ENCODE measurements around the gene COX7A2.

Gene COX7A2

GRCh38 chr6:75243333-75244062 is at the start of gene COX7A2:
Gene COX7A2, minus strand, starts transcription at chr6:75243801. Its CDS starts 67 bp downstream, at chr6:75243734.
- peak; percentile 99 for DNase-seq (ENCODE audit: low read depth)

- no peak for DNase-seq (ENCODE audit: low read depth)
Measured at GRCh38 chr6:75292555-75292954, 49.0 kb upstream of the COX7A2 start.

- no peak for DNase-seq (ENCODE audit: low read depth)
Measured at GRCh38 chr6:75291744-75292143, 48.1 kb upstream of the COX7A2 start.

GRCh38 chr6:75291331-75291730 is 47.7 kb upstream of the COX7A2 start:
- no peak for DNase-seq (ENCODE audit: low read depth)

- no peak for DNase-seq (ENCODE audit: low read depth)
Measured at GRCh38 chr6:75290136-75290945, 46.7 kb upstream of the COX7A2 start.

- no peak for DNase-seq (ENCODE audit: low read depth)
Measured at GRCh38 chr6:75288023-75288422, 44.4 kb upstream of the COX7A2 start.

- DNase-seq (ENCODE audit: low read depth) = no peak
Measured at GRCh38 chr6:75287424-75287823, 43.8 kb upstream of the COX7A2 start.

- no peak for DNase-seq (ENCODE audit: low read depth)
Measured at GRCh38 chr6:75286955-75287354, 43.4 kb upstream of the COX7A2 start.

- DNase-seq (ENCODE audit: low read depth) = peak; percentile 23
Measured at GRCh38 chr6:75285283-75285639, 41.7 kb upstream of the COX7A2 start.

GRCh38 chr6:75284632-75285282 is 41.2 kb upstream of the COX7A2 start, which contains the start of gene TMEM30A:
Gene TMEM30A, minus strand, starts transcription at chr6:75284792. Its CDS starts 154 bp downstream, at chr6:75284638.
- peak; percentile 99 for DNase-seq (ENCODE audit: low read depth)

- DNase-seq (ENCODE audit: low read depth) = peak; percentile 53
Measured at GRCh38 chr6:75283907-75284631, 40.5 kb upstream of the COX7A2 start.

- peak; percentile 38 for DNase-seq (ENCODE audit: low read depth)
Measured at GRCh38 chr6:75282706-75283105, 39.1 kb upstream of the COX7A2 start.

- no peak for DNase-seq (ENCODE audit: low read depth)
Measured at GRCh38 chr6:75281653-75282052, 38.1 kb upstream of the COX7A2 start.

GRCh38 chr6:75280131-75280855 is 36.7 kb upstream of the COX7A2 start:
- DNase-seq (ENCODE audit: low read depth) = peak; percentile 55

- no peak for DNase-seq (ENCODE audit: low read depth)
Measured at GRCh38 chr6:75279418-75279817, 35.8 kb upstream of the COX7A2 start.

GRCh38 chr6:75278474-75279077 is 35.0 kb upstream of the COX7A2 start:
- DNase-seq (ENCODE audit: low read depth) = peak; percentile 73

- DNase-seq (ENCODE audit: low read depth) = peak; percentile 98
Measured at GRCh38 chr6:75275067-75275466, 31.5 kb upstream of the COX7A2 start.

GRCh38 chr6:75273009-75273408 is 29.4 kb upstream of the COX7A2 start:
- no peak for DNase-seq (ENCODE audit: low read depth)

- no peak for DNase-seq (ENCODE audit: low read depth)
Measured at GRCh38 chr6:75272145-75272840, 28.7 kb upstream of the COX7A2 start.

GRCh38 chr6:75268988-75269354 is 25.4 kb upstream of the COX7A2 start:
- no peak for DNase-seq (ENCODE audit: low read depth)
